Measurements from ENCODE around the gene SLC23A1.
"Not testable (repeated sequence)": the region's sequence is repeated elsewhere in the genome, so short reads cannot be mapped to it uniquely, and the experiment has no call there.

Gene SLC23A1

GRCh38 chr5:139388198-139388821 lies 5.2 kb upstream of the SLC23A1 start:
- no peak for DNase-seq

- no peak for DNase-seq
Measured at GRCh38 chr5:139387611-139388197, 4.6 kb upstream of the SLC23A1 start.

- DNase-seq = not testable (repeated sequence)
Measured at GRCh38 chr5:139386956-139387355, 3.9 kb upstream of the SLC23A1 start.

GRCh38 chr5:139386050-139386438 lies 2.9 kb upstream of the SLC23A1 start:
- DNase-seq = no peak

GRCh38 chr5:139385061-139386049 lies 2.3 kb upstream of the SLC23A1 start:
- no peak for DNase-seq

GRCh38 chr5:139384591-139385051 lies 1.5 kb upstream of the SLC23A1 start:
- no peak for DNase-seq

GRCh38 chr5:139383993-139384590 lies 995 bp upstream of the SLC23A1 start:
- no peak for DNase-seq

GRCh38 chr5:139382807-139383206 lies 290 bp downstream of the SLC23A1 start:
- no peak for DNase-seq

- DNase-seq = no peak
Measured at GRCh38 chr5:139381837-139382761, 998 bp downstream of the SLC23A1 start.

- DNase-seq = no peak
Measured at GRCh38 chr5:139379626-139380449, 3.3 kb downstream of the SLC23A1 start.

- no peak for DNase-seq
Measured at GRCh38 chr5:139378941-139379361, 4.1 kb downstream of the SLC23A1 start.

- no peak for DNase-seq
Measured at GRCh38 chr5:139378101-139378825, 4.8 kb downstream of the SLC23A1 start.

GRCh38 chr5:139377226-139377625 lies 5.9 kb downstream of the SLC23A1 start:
- no peak for DNase-seq

- no peak for DNase-seq
Measured at GRCh38 chr5:139376364-139376763, 6.7 kb downstream of the SLC23A1 start.

- DNase-seq = no peak
Measured at GRCh38 chr5:139374909-139375308, 8.2 kb downstream of the SLC23A1 start.

- no peak for DNase-seq
Measured at GRCh38 chr5:139371482-139372435, 11.3 kb downstream of the SLC23A1 start.

GRCh38 chr5:139369181-139369580 lies 13.9 kb downstream of the SLC23A1 start:
- no peak for DNase-seq

GRCh38 chr5:139368613-139369012 lies 14.5 kb downstream of the SLC23A1 start:
- no peak for DNase-seq

GRCh38 chr5:139364466-139364865 lies 18.6 kb downstream of the SLC23A1 start:
- no peak for DNase-seq

Measured in activated naive CD4-positive, alpha-beta T cell treated with Interleukin-2 at 50 U/mL for 16 hours (primary cell).